Sigmoid colon (tissue), 7 donors: ENCODE data around the gene SLC25A51. TPM values are rescaled to one million over a fixed set of nuclear protein-coding genes. Genes with fewer than 3 reads are reported as not detected.

Experiments
- DNase-seq: peaks from one replicate; pipeline ENCODE4 v3.0.0-alpha.2; 2019
- H3K27ac ChIP-seq, 4 donors: fragments of 200-600 bp; sonication (generic); one replicate each; pipeline ENCODE4 v1.5.1; 2016 to 2019; ENCODE audit warnings: mild to moderate bottlenecking in 1 of 4
- H3K27me3 ChIP-seq, 3 donors: fragments of 200-600 bp; sonication (generic); one replicate each; pipeline ENCODE4 v1.5.1; 2019; ENCODE audit warnings: mild to moderate bottlenecking in 1 of 3
- H3K36me3 ChIP-seq, 4 donors: fragments of 200-600 bp; sonication (generic); one replicate each; pipeline ENCODE4 v1.5.1; 2016 to 2019
- H3K4me1 ChIP-seq, 4 donors: fragments of 200-600 bp; sonication (generic); one replicate each; pipeline ENCODE4 v1.5.1; 2017 to 2019
- H3K4me3 ChIP-seq, 4 donors: fragments of 200-600 bp; sonication (generic); one replicate each; pipeline ENCODE4 v1.5.1; 2017 to 2019; ENCODE audit warnings: mild to moderate bottlenecking in 2 of 4, moderate library complexity in 1 of 4
- H3K9me3 ChIP-seq, 4 donors: fragments of 200-600 bp in 3 of 4; sonication (generic) in 3 of 4; one replicate each; pipeline versions ENCODE4 v1.5.1 to v1.6.1; 2013 to 2019
- EP300 ChIP-seq, 4 donors: sonication (generic); formaldehyde crosslinking; IDR thresholded peaks; one replicate each; pipeline ENCODE4 v1.6.1; 2017; ENCODE audit warnings: antibody characterized with exemption in 4 of 4
- POLR2A ChIP-seq, 2 donors: fragments of 450-650 bp; IDR thresholded peaks; one replicate each; pipeline ENCODE4 v1.6.1; 2016; ENCODE audit warnings: antibody characterized with exemption in 2 of 2, mild to moderate bottlenecking in 2 of 2, moderate library complexity in 2 of 2
- POLR2AphosphoS5 ChIP-seq, 4 donors: sonication (generic); formaldehyde crosslinking; IDR thresholded peaks; one replicate each; pipeline ENCODE4 v1.6.1; 2017; ENCODE audit warnings: antibody characterized with exemption in 4 of 4
- WGBS, 2 donors: extraction: QIAGEN DNeasy Blood & Tissue Kit; methylation state at CpG; one replicate each; pipeline ENCODE4 v1.1.7; 2013; 5-methylcytosine and 5-hydroxymethylcytosine counted together
- intact Hi-C: fragments of 100-400 bp; cut with DNase I; formaldehyde crosslinking; loops from one replicate; pipeline ENCODE4 v1.15.1; 2023
- polyA plus RNA-seq, 3 donors: library from polyadenylated mRNA; stranded (reverse); fragments of 200-250 nt; gene quantifications; one replicate each; pipeline ENCODE4 v1.2.3, GENCODE V29; 2013
- total RNA-seq, 4 donors: library from RNA; depleted of rRNA; stranded (reverse); fragments of >200 nt; gene quantifications; one replicate each; pipeline ENCODE4 v1.1.0, GENCODE V29; 2016
- TF ChIP-seq, protein P1 (sequence below), 4 experiments: fragments of 450-650 bp in 3 of 4; fragments of 200-600 bp in 1 of 4; IDR thresholded peaks; one replicate each; pipeline ENCODE4 v1.5.1; 2016 to 2019; ENCODE audit warnings: antibody characterized with exemption in 4 of 4, mild to moderate bottlenecking in 3 of 4, moderate library complexity in 2 of 4
- donor health status: healthy with polysubstance abuse.
- donor health status: Bipolar disorder and iron deficiency.
- donor health status: healthy.

The SLC25A51 gene
- total and polyA plus RNA-seq, 7 donors = 4.2 to 31.0 (median 19.3) TPM

DNA sequence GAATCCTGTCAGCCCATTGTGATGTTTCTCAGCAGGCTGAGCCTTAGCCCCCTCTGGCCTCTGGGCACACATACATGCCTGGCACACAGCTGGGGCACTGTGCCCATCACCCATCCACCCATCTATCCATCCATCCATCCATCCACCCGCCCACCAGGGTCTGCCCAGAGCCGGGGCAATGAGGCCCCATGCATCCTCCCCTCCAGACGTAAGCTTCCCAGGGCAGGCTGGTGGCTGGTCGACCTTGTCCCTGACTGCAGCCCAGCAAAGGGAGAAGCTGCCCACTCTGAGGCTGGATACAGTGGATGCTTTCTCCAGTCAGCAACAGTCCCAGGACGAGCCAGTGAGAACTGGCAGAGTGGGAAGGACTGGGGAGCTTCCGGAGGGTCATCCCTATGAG is 21.1 kb upstream of the SLC25A51 start:
- intact Hi-C loops = no loop called here
- H3K9me3 ChIP-seq = no peaks in the 10 kb centered on the region
- H3K27ac ChIP-seq = no peak overlapping the region
- H3K27me3 ChIP-seq = no peaks in the 10 kb centered on the region
- DNase-seq = no peak
- 90 to 93% methylated on average over 6 of the region's 6 CpGs for WGBS, 2 donors
- H3K4me1 ChIP-seq = peaks cover 0 to 26% (median 3%) of the 10 kb centered on the region in 4 donors
- no peak overlapping the region for H3K4me3 ChIP-seq
- TF ChIP-seq POLR2A (IDR thresholded peaks at IDR 0.05) = no peak
- TF ChIP-seq, protein P1, sequence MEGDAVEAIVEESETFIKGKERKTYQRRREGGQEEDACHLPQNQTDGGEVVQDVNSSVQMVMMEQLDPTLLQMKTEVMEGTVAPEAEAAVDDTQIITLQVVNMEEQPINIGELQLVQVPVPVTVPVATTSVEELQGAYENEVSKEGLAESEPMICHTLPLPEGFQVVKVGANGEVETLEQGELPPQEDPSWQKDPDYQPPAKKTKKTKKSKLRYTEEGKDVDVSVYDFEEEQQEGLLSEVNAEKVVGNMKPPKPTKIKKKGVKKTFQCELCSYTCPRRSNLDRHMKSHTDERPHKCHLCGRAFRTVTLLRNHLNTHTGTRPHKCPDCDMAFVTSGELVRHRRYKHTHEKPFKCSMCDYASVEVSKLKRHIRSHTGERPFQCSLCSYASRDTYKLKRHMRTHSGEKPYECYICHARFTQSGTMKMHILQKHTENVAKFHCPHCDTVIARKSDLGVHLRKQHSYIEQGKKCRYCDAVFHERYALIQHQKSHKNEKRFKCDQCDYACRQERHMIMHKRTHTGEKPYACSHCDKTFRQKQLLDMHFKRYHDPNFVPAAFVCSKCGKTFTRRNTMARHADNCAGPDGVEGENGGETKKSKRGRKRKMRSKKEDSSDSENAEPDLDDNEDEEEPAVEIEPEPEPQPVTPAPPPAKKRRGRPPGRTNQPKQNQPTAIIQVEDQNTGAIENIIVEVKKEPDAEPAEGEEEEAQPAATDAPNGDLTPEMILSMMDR (IDR thresholded peaks at IDR 0.05) = no peak
- TF ChIP-seq POLR2AphosphoS5 (IDR thresholded peaks at IDR 0.05) = no peak
- no peak for TF ChIP-seq EP300 (IDR thresholded peaks at IDR 0.05)
- no peaks in the 10 kb centered on the region for H3K36me3 ChIP-seq

DNA sequence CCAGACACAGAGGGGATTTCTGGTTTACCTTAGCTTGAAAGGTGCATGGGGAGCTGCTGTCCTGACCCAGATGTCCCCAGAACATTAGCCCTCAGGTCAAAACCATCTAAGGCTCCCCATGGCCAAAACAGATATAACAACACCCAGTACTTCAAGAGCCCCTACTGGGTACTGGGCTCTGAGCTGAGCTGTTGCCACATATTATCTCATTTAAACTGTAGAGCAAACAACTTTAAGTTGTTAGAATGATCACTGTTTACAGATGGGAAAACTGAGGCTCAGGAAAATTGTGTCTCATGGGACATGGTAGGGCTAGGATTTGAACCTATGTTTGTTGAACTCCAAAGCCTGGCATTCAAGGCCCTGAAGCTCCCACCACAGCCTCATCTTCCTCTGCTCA is 20.6 kb upstream of the SLC25A51 start:
- intact Hi-C loops = no loop called here
- no peak overlapping the region for H3K27ac ChIP-seq
- peaks cover 0 to 23% (median 3%) of the 10 kb centered on the region in 4 donors for H3K4me1 ChIP-seq
- no peak overlapping the region for H3K4me3 ChIP-seq
- H3K9me3 ChIP-seq = no peaks in the 10 kb centered on the region
- peaks cover 0 to 2% (median under 1%) of the 10 kb centered on the region in 4 donors for H3K36me3 ChIP-seq
- DNase-seq = no peak
- TF ChIP-seq POLR2A (IDR thresholded peaks at IDR 0.05) (no peak), EP300 (IDR thresholded peaks at IDR 0.05) (no peak), POLR2AphosphoS5 (IDR thresholded peaks at IDR 0.05) (no peak)
- TF ChIP-seq, protein P1 (IDR thresholded peaks at IDR 0.05) = no peak
- no peaks in the 10 kb centered on the region for H3K27me3 ChIP-seq

DNA sequence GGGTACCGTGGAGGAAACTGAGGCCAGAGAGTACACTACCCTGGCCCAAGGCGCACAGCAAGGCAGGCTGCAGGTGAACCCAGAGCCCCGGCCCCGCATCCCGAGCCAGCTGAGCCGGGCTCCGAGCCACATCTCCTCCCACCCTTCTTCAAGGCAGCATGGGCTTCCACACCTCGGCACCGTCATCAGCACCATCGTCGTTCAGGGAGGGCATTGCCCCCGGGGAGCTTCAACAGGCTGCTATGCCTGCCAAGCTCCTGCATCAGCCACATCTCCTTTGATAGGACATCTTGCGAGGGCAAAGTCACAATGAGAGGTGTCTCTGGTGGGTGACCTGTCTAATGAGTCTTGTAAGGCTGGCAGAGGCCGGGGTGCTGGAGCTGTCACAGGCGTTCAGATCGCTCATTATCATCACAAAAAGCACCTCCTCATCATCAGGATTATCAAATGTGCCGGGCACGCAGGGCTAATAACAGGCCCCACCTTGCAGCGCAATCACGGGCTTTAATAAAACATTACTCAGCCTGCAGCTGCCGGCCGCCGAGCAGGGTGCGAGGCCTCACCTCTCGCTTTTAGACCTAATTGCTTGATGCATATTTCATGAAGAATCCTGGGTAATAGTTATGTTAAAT is 20.0 kb upstream of the SLC25A51 start:
- H3K27ac ChIP-seq = no peak overlapping the region
- H3K4me1 ChIP-seq = peaks cover 0 to 17% (median 3%) of the 10 kb centered on the region in 4 donors
- peak; percentile 41 for DNase-seq
- H3K27me3 ChIP-seq = no peaks in the 10 kb centered on the region
- no peak overlapping the region for H3K4me3 ChIP-seq
- WGBS, 2 donors = 93 to 95% methylated on average over 25 of the region's 25 CpGs
- TF ChIP-seq POLR2A (IDR thresholded peaks at IDR 0.05) = no peak
- TF ChIP-seq, protein P1 (IDR thresholded peaks at IDR 0.05) = no peak
- no peak for TF ChIP-seq EP300 (IDR thresholded peaks at IDR 0.05)
- TF ChIP-seq POLR2AphosphoS5 (IDR thresholded peaks at IDR 0.05) = no peak
- peaks cover 0 to 6% (median 3%) of the 10 kb centered on the region in 4 donors for H3K36me3 ChIP-seq
- intact Hi-C loops = no loop called here
- no peaks in the 10 kb centered on the region for H3K9me3 ChIP-seq

DNA sequence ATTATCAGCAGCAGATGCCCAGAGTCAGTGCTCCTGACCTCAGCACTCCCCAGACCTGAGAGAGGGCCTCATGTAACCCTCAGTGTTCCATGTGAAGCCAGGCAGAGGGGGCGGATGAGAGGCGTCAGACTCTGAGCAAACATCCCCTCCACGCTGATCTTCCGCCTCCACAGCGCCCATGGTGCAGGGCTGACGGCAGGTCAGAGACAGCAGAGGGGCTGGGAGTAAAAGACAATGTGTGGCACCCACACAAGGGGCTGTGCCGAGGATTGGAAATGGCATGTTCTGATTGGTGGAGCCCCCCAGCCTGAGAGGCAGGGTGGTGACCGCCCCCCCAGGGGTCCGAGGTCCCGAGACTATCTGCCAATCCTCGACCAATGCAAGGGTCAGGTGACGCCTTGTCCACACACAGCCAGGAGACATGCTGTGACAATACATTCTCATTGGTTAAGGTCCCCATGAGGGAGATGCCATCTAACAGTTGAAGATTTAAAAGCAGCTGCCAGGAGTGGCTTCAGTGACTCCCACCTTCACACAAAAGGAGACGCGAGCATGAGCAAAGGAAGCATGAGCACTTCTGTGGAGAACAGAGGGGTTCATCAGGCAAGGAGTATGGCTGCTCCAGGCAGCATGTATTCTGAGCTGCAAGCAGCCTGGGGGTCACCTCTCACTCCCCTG is 19.3 kb upstream of the SLC25A51 start:
- 92 to 94% methylated on average over 14 of the region's 14 CpGs for WGBS, 2 donors
- peak; percentile 49 for DNase-seq
- intact Hi-C loops = no loop called here
- no peak for TF ChIP-seq POLR2A (IDR thresholded peaks at IDR 0.05)
- no peak for TF ChIP-seq POLR2AphosphoS5 (IDR thresholded peaks at IDR 0.05)
- TF ChIP-seq, protein P1 (IDR thresholded peaks at IDR 0.05) = no peak
- no peak for TF ChIP-seq EP300 (IDR thresholded peaks at IDR 0.05)
- Histone ChIP-seq H3K27ac (no peak overlapping the region), H3K27me3 (no peaks in the 10 kb centered on the region), H3K9me3 (no peaks in the 10 kb centered on the region), H3K4me3 (no peak overlapping the region), H3K36me3 (peaks cover 0 to 12% (median 3%) of the 10 kb centered on the region in 4 donors), H3K4me1 (peaks cover 0 to 15% (median 3%) of the 10 kb centered on the region in 4 donors)
